HG03469 (cell line): Measurements from ENCODE around the gene IKZF1.

ENCODE experiments used
- ATAC-seq: cut with Tn5 transposase; IDR thresholded peaks from one replicate; pipeline ENCODE4 v1.9.1; 2021; ENCODE audit warnings: mild to moderate bottlenecking, moderate library complexity, moderate number of reproducible peaks; ENCODE audit not compliant: unreplicated experiment

IKZF1 gene

GRCh38 chr7:50400114-50400513 lies 95.6 kb downstream of the IKZF1 start:
- ATAC-seq, result no peak

DNA sequence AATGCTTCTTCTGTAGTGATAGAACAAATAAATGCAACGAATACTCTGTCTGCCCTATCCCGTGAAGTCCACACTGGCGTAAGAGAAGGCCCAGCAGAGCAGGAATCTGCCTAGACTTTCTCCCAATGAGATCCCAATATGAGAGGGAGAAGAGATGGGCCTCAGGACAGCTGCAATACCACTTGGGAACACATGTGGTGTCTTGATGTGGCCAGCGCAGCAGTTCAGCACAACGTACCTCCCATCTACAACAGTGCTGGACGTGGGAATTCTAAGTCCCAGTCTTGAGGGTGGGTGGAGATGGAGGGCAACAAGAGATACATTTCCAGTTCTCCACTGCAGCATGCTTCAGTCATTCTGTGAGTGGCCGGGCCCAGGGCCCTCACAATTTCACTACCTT lies 99.9 kb downstream of the IKZF1 start:
- ATAC-seq, result no peak

DNA sequence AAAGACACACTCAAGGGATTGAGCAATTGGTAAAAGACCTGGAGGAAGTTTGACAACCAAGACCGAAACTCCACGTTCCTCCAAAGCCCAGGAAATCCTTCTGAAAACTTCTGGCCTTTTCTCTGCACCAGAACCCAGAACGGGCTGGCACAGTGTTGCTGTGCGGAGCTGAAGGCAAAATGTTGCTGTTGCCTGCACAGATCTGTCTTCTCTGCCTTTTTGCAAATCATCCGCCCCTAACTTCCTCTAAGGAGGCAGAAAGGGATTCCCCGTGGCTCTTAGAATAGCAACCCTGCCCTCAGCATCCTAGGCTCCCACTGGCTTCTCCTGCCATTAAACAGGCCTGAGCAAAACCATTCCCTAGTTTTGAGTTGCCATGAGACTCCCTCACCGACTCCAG lies 100.7 kb downstream of the IKZF1 start:
- ATAC-seq, result peak; percentile 24

DNA sequence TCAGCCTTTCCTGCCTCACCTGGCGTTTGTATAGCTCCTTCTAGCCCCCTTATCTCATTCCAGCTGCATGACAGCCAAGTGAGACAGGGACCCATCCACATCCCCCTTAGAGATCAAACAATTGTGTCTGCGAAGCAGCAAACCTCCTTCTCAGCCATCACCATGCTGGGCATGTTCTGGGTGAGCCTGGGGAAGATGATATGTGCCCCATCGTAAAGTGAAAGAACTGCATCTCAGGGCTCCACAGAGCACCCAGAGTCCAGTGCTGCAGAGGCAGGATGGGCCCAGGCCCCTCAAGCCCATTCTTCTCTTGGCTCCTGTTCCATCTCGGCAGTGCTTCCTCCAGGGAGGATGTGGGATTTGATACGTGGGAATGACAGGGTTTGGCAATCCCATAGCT lies 102.4 kb downstream of the IKZF1 start:
- no peak for ATAC-seq

DNA sequence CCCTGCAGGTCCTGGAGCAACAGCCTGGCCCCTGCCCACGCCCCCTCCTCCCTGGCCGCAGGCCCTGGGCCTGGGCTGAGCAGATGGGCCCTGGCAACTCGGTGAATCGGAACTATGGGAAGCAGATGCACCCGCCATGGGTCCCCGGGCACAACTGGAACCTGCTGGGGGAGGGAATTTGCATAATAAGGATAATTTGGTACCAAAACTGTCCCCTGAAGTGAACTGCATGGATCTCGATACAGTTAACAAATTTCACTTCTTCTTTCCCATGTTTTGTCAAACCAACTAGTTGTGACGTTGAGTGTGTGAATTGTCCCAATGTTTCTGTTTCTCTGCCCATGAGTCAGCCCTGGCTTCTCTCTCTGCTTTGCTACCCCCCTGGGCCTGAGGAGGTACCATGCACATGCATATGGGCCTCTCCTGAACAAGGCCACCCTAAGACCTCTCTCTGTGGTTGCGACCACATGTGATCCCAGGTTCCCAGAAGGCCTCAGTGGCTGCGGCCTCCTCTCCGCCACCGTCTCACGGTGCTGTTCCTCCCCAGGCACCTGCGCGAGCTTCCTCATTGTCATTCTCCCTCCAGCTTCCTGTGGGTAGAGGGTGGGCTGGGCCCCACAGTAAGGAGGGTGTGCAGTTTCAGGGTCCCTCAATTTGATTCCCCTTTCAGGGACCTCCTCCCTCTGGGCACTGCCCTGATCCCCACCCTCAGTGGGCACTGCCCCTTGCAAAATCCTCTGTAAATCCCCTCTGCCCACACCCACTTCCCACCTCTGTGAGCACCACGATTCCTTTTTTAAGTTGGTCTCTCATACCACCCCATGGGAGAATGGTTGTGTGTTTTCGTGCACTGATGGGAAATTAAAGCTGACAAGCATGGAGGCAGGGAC lies 105.6 kb downstream of the IKZF1 start:
- ATAC-seq, result peak; percentile 55

- no peak for ATAC-seq
These were observed 106.8 kb downstream of the IKZF1 start for GRCh38 chr7:50411332-50411731.

- no peak for ATAC-seq
These were observed 108.5 kb downstream of the IKZF1 start for GRCh38 chr7:50412973-50413372.

GRCh38 chr7:50413561-50413960 lies 109.0 kb downstream of the IKZF1 start:
- no peak for ATAC-seq

GRCh38 chr7:50415844-50416364 lies 111.4 kb downstream of the IKZF1 start:
- ATAC-seq, result no peak

DNA sequence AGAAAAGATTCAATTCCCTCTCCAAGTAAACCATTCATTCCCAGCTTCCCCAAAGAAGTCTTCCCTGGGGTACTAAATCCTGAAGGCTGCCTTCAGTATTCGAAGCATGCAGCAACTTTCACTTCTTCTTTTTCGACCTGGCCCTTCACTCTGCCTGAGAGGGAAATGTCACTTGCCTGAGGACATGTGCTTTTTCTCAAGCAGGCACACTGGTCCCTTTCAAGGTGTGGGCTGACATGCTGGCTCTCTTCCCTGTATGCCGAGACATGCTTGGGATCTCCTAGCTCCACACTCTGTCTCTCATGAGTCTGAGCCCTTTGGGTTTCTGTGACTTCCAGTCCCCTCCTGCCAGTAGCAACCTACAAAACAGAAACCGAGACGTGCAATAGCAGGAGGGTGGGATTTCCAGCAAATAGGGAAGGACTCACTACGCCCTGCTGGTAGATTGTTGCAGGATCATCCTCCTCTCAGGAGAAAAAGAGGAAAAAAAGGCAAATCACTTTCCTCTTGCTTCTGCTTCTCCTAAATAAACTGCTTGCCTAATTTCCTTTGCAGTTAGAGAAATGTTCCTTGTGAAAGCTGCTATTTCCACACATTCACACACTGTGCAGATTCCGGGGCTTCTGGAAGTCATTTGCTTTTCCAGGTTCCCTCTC lies 112.1 kb downstream of the IKZF1 start:
- peak; percentile 78 for ATAC-seq

DNA sequence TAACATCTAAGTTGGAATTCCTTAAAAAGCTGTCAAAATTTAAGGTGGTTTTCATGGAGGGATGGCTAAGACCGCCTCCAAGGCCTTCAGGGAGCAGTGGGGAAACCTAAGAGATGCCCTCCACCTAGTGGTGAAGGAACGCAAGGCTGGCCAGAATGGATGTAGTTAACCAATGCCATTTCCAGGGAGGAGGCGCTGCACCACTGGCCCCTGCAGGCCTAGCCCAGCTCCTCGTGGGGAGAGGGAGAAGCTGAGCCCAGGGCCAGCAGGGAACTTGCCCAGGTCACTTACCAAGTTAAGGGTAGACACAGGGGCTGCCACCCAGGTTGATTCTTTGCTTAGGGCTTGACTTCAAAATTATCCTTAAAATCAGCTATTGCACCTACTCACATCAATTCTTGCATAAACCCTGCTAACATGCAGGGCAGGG lies 113.6 kb downstream of the IKZF1 start:
- ATAC-seq, result peak; percentile 75

GRCh38 chr7:50418526-50419290 lies 114.2 kb downstream of the IKZF1 start:
- no peak for ATAC-seq

GRCh38 chr7:50421043-50421442 lies 116.5 kb downstream of the IKZF1 start:
- no peak for ATAC-seq

GRCh38 chr7:50422858-50423257 lies 118.3 kb downstream of the IKZF1 start:
- ATAC-seq, result no peak

DNA sequence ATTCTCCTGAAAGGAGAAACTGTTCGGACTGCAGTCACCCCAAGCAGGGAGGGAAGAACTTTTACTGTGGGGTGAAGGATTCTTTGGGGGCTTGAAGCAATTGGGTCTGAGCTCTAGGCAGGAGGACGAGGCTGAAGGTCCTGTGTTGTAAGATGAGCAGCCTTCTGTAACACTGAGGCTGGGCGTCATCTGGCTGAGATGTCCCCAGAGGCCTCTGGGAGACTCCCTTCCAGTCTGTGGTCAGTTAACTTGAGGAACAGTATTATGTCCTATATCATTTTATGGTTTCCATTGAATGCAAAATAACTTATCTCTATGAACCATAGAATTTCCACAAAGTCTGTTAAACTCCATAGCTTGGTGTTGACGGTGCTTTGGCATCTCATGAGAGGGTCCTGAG lies 119.3 kb downstream of the IKZF1 start:
- no peak for ATAC-seq

- no peak for ATAC-seq
These were observed 120.8 kb downstream of the IKZF1 start for GRCh38 chr7:50425318-50425717.

DNA sequence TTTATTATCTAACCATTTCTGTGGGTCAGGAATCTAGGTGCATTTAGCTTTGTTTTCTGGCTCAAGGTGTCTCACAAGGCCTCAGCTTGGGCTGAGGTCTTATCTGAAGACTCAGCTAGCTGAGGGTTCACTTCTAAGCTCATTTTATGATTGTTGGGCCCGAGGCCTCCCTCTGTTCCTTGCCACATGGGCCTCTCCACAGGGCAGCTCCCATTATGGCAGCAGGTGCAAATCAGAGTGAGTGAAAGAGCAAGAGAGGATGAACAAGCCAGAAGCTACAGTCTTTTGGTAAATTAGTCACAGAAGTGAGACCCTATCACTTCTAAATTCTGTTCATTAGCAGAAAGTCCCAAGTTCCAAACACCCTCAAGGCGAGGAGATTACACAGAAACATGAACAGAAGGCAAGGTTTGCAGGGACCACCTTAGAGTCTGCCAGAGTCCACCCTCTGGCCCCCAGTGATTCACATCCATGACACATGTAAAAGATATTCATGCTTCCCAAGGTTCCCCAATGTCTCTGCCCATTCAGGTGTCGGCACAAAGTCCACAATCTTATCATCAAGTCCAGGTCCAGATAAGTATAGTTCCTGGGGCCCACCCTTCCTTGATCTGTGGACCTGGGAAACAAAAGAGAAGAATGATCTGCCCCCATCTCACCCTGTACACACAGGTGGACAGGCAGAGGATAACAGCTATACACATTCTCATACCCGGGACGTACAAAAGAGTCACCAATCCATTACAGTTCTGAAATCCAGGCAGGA lies 121.9 kb downstream of the IKZF1 start:
- no peak for ATAC-seq

DNA sequence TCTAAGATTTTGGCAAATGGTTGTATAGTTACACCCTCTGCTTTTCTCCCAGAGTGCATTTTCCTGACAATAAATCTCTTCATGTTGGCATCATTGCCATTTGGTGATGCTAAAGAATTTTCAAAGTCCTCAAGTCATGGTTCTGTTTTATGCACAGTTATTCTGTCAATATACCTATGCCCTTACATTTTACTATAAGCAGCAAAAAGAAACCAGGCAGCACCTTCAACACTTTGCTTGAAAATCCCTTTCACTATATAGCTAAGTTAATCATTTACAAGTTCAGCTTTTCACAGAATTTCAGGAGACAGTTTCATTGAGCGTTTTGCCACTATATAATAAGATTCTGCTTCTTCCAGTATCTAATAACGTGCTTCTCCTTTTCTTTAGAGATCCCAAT lies 123.0 kb downstream of the IKZF1 start:
- no peak for ATAC-seq

GRCh38 chr7:50428911-50429310 lies 124.4 kb downstream of the IKZF1 start:
- no peak for ATAC-seq

DNA sequence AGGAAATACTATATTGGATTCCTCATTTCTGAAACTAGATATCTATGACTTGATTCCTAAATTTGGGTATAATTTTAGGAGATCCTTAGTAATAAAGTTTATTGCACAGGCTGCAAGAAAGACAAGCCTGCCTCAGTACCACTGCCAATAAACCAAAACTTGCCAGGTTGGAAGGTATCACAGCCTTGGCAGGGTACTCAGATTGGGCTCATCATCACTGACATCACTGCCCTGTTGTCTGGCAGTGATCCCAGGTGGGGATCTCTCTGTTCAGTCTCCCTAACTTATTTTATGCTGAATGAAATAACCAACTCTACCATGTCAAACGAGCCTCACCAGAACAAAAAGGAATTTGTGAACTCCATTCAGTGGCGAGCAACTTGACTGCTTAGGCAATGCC lies 126.8 kb downstream of the IKZF1 start:
- ATAC-seq, result no peak
